GM18951 (cell line): ENCODE results near the gene MAN1A1.

Experiments used
- POLR2A ChIP-seq: IDR thresholded peaks from 4 replicates; pipeline ENCODE4 v1.6.1; 2011; ENCODE audit warnings: mild to moderate bottlenecking; ENCODE audit not compliant: insufficient read length, insufficient read depth; ENCODE audit errors: extremely low read depth
- in situ Hi-C: fragments of 300-500 bp; cut with MboI; formaldehyde crosslinking; loops from one replicate; pipeline ENCODE4 v1.12.0; 2022; ENCODE audit warnings: low sequenced_read_pairs, mixed read lengths, inconsistent platforms; ENCODE audit not compliant: unreplicated experiment

MAN1A1 gene

GRCh38 chr6:119138906-119139541, 210.5 kb downstream of the MAN1A1 start:
- in situ Hi-C loops, result loop anchor here (25.0 kb wide), 1 partner anchor 598 kb away; no protein-coding TSS in a partner anchor
- TF ChIP-seq POLR2A, result no peak

GRCh38 chr6:119137194-119138072, 212.1 kb downstream of the MAN1A1 start:
- TF ChIP-seq POLR2A, result no peak
- in situ Hi-C loops, result loop anchor here (25.0 kb wide), 1 partner anchor 600 kb away; no protein-coding TSS in a partner anchor

GRCh38 chr6:119134752-119135151, 214.8 kb downstream of the MAN1A1 start:
- TF ChIP-seq POLR2A, result no peak
- in situ Hi-C loops, result loop anchor here (25.0 kb wide), 1 partner anchor 603 kb away; no protein-coding TSS in a partner anchor

- TF ChIP-seq POLR2A, result no peak
- in situ Hi-C loops, result loop anchor here (25.0 kb wide), 1 partner anchor 604 kb away; no protein-coding TSS in a partner anchor
Measured at GRCh38 chr6:119133400-119133799, 216.2 kb downstream of the MAN1A1 start.

GRCh38 chr6:119132261-119132981, 217.1 kb downstream of the MAN1A1 start:
- in situ Hi-C loops, result loop anchor here (25.0 kb wide), 1 partner anchor 605 kb away; no protein-coding TSS in a partner anchor
- no peak for TF ChIP-seq POLR2A

GRCh38 chr6:119129968-119130484, 219.5 kb downstream of the MAN1A1 start:
- in situ Hi-C loops, result loop anchor here (25.0 kb wide), 1 partner anchor 607 kb away; no protein-coding TSS in a partner anchor
- TF ChIP-seq POLR2A, result no peak

- TF ChIP-seq POLR2A, result no peak
- in situ Hi-C loops, result loop anchor here (25.0 kb wide), 1 partner anchor 608 kb away; no protein-coding TSS in a partner anchor
Measured at GRCh38 chr6:119129148-119129967, 220.2 kb downstream of the MAN1A1 start.

GRCh38 chr6:119128252-119128912, 221.2 kb downstream of the MAN1A1 start:
- in situ Hi-C loops, result loop anchor here (25.0 kb wide), 1 partner anchor 609 kb away; no protein-coding TSS in a partner anchor
- TF ChIP-seq POLR2A, result no peak

GRCh38 chr6:119127627-119128026, 221.9 kb downstream of the MAN1A1 start:
- in situ Hi-C loops, result loop anchor here (25.0 kb wide), 1 partner anchor 610 kb away; no protein-coding TSS in a partner anchor
- no peak for TF ChIP-seq POLR2A
